RPMI8226 (cell line): ENCODE measurements around the gene CCSER1.
"Not testable (repeated sequence)": the region's sequence is repeated elsewhere in the genome, so short reads cannot be mapped to it uniquely, and the experiment has no call there.

Experiments used
- DNase-seq: peaks from one replicate; pipeline ENCODE4 v3.0.0-alpha.2; 2015

CCSER1 gene

DNA sequence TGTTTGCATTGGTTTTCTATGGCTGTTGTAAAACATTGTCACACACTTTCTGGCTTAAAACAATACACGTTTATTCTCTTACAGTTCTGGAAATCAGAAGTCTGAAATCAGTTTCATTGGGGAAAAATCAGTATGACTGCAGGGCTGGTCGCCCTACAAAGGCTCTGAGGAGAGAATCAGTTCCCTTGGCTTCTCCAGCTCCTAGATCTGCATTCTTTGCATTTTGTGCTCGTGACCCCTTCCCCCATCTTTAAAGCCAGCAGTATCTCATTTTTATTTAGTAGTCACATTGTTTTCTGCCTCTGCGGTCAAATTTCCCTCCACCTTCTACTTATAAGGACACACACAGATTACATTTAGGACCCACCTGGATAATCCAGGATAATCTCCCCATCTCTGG lies 1326.9 kb downstream of the CCSER1 start:
- DNase-seq: no peak

GRCh38 chr4:91462566-91462965 lies 1335.4 kb downstream of the CCSER1 start:
- not testable (repeated sequence) for DNase-seq

DNA sequence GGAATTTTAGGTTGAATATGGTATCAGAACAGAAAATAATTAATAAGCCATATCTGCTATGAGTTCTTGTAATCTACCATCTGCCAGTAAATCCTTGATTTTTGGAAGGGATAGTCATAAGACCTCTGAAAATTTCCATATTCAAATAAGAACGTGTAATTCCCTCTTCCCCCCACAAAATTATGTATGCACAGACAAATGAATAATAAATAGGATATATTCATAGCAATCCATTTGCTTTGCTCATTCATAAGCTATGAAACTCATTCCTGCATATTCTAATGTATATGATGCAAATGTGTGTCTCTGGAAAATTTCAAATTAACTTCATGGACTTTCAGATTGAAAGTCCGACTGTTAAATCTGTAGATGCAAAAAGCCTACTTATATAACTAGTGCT lies 1343.5 kb downstream of the CCSER1 start:
- no peak for DNase-seq

DNA sequence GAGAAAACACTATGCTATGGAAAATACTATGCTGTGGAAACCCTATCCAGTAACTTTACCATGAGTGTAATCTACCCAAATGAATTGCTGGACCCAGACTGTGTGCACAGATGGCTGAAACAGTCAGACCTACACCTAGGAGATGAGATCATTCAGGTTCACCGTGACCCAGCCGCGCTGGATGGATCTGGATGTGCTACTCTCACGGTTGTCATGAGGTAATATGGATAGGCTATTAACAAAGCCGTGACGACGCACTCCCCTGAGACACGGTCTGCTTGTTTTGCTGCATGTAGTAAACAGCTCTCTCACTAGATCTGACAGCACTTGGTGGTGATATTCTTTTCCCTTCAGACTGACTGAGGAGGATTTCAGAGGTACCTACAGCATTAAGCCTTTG lies 1344.1 kb downstream of the CCSER1 start:
- no peak for DNase-seq

DNA sequence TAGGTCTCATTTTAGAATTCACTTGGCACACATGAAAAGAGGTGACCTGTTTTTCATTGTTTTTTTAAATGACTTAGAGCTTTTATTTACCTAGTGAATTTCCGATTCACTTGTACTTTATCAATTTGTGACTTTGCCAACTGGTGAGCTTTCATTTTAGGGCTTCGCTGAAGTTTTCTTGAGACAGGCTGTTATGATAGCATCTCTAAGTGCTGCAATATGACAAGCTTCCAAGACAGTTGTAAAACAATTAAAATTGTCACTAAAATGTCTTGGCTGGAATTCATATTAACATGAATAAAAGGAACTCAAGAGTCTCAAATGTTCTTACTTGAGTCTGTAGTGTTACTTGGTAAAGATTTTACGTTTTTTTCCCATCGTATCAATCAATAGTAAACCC lies 1344.9 kb downstream of the CCSER1 start:
- DNase-seq: no peak

GRCh38 chr4:91485415-91485814 lies 1358.2 kb downstream of the CCSER1 start:
- DNase-seq: no peak

DNA sequence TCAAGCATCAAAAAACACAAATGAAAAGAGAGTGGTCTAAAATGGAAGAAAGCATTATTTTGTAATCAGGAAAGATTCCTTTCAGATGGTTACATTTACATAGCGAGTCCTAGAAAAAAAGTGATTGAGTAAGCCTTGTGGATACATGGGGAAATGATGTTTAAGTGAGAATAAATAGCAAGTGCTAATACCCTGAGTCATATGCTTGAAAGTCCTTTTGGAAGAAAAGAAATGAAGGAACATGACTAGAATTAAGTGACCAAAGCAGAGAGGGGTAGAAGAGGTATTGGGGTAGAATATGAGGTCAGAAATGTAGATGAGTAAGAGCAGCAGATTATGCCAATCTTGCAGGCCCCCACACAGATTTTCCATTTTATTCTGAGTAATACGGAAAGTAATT lies 1361.8 kb downstream of the CCSER1 start:
- DNase-seq: no peak

DNA sequence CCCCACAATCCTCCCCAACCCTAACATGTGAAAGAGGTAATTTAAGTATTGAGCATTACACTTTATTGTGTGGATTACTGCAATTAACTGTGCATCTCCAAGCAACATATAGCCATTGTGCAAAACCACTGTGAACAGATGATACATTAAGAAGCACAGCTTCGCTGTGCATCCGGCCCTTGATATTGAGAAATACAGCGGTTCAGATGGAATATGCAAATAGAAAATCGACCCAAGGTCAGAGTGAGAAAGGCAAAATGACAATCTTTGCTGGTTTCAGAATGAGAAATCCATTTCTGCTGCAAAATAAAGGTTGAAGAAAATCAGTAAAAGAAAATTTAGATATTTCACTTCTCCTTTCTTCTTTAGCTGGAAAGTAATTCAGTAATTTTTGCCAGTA lies 1370.7 kb downstream of the CCSER1 start:
- no peak for DNase-seq

GRCh38 chr4:91502365-91502764 lies 1375.2 kb downstream of the CCSER1 start:
- DNase-seq: no peak

DNA sequence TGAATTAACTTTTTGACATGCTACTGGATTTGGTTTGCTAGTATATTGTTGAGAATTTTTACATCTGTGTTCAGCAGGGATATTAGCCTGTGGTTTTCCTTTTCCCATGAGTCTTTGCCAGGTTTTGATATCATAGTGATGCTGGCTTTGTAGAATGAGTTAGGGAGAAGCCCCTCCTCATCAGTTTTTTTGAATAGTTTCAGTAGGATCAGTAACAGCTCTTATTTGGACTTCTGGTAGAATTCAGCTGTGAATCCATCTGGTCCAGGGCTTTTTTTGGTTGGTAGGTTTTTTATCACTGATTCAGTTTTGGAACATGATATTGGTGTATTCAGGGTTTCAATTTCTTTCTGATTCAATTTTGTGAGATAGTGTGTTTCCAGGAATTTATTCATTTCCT lies 1386.1 kb downstream of the CCSER1 start:
- DNase-seq: no peak

DNA sequence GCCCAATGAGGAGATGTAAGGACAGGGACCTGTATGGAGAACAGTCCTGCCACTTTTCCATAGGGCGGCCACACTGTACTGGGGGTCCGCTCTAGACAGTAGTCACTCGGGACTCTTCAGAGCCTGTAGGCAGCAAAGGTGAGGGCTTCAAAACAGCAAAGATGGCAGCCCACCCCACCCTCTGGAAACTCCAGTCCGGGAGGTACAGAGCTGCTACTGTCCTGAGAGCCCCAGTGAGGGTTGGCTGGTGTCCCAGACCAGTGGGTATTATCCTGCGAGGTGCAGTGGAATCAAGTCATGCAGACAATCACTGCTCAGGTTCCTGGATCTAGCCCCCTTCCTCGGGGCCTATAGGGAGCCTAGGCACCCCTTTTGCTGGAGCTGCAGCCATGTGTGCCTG lies 1392.0 kb downstream of the CCSER1 start:
- no peak for DNase-seq

DNA sequence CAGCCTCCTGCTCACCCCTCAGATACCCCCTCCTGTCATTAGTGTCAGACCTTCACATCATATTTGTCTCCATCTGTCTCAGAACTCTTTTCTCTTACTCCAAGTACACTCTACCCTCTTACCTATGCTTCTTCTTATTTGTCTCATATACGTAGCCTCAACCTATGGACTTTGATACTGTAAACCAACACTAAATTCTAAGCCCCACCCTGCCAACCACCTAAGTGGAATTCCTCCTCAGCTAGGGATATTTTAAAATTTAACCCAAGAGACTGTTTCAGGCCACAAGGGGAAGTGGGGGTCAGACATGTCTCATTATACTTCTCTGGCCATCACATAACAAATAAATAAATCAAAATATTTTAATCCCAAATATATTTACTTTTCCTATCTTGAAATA lies 1398.4 kb downstream of the CCSER1 start:
- DNase-seq: no peak

GRCh38 chr4:91527056-91527455 lies 1399.9 kb downstream of the CCSER1 start:
- no peak for DNase-seq

DNA sequence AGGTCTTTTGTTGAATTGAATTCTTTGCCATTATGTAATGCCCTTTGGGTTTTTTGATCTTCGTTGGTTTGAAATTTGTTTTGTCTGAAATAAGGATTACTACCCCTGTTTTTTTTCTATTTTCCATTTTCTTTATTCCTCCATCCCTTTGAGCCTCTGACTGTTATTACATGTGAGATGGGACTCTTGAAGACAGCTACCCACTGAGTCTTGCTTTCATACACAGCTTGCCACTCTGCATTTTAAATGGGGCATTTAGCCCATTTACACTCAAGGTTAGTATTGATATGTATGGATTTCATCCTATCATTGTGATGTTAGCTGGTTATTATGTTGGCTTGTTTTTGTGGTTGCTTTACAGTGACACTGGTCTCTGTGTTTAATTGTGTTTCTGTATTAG lies 1440.4 kb downstream of the CCSER1 start:
- no peak for DNase-seq

DNA sequence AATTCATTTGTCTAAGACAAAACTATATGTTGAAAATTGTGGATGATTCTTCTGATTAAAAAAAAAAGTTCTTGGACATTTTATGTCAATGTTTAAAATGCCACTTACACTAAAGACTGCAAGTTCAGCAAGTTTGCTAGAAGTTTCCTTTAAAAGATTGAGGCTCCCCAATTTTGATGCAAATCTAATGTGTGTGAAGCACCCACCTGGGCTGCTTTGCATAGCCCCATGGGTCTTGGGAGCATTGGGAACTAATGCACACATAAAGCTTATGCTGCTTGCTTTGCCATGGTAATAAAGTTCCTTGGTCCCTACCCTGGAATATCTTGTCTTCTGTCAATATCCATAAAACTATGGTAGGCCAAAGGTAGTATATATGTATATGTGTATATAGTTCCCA lies 1450.7 kb downstream of the CCSER1 start:
- no peak for DNase-seq

DNA sequence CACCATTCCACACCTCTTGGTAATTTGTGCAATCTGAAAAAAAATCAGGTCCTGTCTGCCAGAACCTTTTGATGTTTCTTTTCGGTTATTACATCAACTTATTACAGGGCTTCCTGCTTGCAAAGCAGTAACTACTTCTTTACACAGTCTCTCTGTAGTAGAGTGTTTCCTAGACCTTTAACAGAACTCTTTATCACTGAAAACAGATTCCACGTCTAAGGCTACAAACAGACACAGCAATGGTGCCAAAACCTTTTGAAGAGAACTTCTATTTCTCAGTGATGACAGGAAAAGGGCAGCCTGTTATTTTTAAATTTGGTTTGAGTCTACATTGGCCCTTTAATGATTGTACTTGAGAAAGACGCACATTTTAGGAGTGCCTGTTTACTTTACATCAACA lies 1463.1 kb downstream of the CCSER1 start:
- DNase-seq: no peak

- DNase-seq: no peak
Measured at GRCh38 chr4:91592125-91592524, 1464.9 kb downstream of the CCSER1 start.

DNA sequence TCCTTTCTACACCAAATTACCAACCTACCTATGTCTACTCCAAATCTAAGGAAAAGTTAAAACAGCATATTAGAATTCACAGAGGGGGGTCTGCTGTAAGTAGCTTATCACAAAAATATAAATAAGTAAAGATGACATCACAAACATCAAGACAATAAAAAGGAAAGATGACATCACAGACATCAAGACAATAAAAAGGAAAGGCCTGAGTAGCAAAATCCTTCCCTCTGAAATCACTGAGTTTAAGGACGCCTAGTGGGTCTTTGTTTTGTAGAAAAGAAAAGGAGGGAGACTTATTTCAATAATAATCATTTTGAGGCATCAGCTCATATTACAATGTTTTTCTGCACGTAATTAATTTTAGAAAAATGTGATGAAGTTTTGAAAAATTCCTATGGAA lies 1469.5 kb downstream of the CCSER1 start:
- no peak for DNase-seq

- DNase-seq: no peak
Measured at GRCh38 chr4:91598696-91599095, 1471.5 kb downstream of the CCSER1 start.

DNA sequence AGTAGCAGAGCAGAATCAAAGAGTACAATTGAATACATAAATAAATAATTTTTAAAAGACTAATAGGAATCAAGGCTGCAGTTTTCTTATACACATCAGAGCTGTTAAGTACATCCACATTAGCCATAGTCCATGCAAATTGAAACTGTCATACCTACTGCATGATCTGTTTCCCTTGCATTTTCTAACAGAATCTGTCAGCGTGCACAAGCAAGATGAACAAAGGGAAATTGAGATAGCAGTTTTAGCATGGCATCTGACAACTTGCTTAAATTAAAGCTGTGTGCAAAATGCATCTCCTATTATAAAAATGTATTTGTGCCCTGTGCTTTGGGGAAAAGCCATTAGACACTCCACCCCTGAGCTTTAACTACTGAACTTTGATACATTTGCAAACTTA lies 1473.1 kb downstream of the CCSER1 start:
- no peak for DNase-seq

DNA sequence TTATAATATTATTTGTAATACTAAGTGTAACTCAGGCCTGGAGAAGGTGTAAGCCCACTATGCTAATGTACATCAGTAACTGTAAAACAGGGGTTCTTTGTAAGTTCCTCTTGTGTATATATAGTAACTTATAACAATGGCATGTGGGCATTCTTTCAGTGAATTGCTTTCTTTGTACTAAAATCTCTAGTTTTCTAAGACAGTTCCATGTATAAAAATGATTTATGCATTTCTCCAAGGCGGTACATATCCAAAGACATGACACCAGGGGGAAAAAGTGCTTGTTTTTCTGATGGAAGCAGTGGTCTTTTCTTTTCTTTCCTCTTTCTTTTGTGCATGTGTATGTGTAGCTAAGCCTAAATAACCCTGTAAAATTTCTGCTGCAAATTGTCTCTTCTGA lies 1474.2 kb downstream of the CCSER1 start:
- no peak for DNase-seq

DNA sequence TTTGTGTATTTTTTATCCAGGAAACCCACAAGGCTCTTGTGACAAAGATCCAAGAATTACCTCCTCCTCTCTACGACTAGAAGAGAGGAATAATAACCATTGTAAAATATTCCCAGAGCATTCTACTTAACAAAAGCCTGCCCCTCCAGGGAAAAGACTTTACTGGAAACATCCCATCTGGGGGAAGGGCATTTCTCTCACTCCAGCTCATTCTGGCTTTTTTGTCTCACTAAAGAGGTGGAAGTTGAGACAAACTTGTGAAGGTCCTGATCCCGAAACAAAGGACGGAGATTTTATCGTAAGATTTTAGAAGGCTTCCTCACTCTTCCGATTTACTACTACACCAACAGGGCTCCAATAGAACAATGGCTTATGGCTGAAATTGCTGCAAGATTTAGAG lies 1484.6 kb downstream of the CCSER1 start:
- DNase-seq: no peak

GRCh38 chr4:91620952-91621351 lies 1493.8 kb downstream of the CCSER1 start:
- DNase-seq: no peak

DNA sequence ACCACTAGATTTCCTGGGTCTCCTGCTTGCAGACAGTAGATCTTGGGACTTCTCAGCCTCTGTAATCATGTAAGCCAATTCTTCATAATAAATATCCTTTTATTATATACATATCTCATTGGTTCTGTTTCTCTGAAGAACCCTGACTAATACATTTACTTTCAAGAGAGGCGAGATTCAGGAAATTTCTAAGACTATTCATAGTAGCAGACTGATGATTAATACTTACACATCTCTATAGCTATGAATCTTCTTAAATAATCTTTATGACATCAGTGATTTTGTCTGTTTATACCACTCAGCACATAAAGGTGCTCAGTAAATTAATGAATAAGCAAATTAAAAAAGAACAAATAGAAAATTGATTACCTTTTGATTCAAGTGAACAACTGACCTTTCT lies 1494.3 kb downstream of the CCSER1 start:
- DNase-seq: no peak

- DNase-seq: no peak
Measured at GRCh38 chr4:91622925-91623602, 1495.9 kb downstream of the CCSER1 start.

DNA sequence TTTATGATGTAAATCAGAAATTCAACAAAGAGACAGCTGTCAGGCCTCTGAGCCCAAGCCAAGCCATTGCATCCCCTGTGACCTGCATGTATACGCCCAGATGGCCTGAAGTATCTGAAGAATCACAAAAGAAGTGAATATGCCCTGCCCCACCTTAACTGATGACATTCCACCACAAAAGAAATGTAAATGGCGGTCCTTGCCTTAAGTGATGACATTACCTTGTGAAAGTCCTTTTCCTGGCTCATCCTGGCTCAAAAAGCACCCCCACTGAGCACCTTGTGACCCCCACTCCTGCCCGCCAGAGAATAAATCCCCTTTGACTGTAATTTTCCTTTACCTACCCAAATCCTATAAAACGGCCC lies 1496.4 kb downstream of the CCSER1 start:
- not testable (repeated sequence) for DNase-seq
